B cell (primary cell): ENCODE measurements around the gene PLXDC1. TPM values are rescaled to one million over a fixed set of nuclear protein-coding genes. Genes with fewer than 3 reads are reported as not detected.
"Not testable (repeated sequence)": the region's sequence is repeated elsewhere in the genome, so short reads cannot be mapped to it uniquely, and the experiment has no call there.

Experiments
- ATAC-seq: fragments of 200-7000 bp; cut with Tn5 transposase; one replicate; pipeline ENCODE4 v1.10.0; 2021; ENCODE audit warnings: low read depth, mild to moderate bottlenecking, moderate number of reproducible peaks, moderate library complexity
- CTCF ChIA-PET: fragments of 350-600 bp; sonication (Branson Sonifier 250); formaldehyde crosslinking; loops from one replicate; lab custom pipeline; 2021; ENCODE audit warnings: antibody characterized with exemption, inconsistent platforms; lab: Charles Lee
- POLR2A ChIA-PET: fragments of 350-600 bp; sonication (Branson Sonifier 250); formaldehyde crosslinking; loops from one replicate; lab custom pipeline; 2021; ENCODE audit warnings: antibody characterized with exemption; lab: Charles Lee
- DNase-seq: peaks from one replicate; pipeline ENCODE4 v3.0.0; 2013
- H2AFZ ChIP-seq: 2 replicates; pipeline ENCODE4 v1.6.1; 2012; ENCODE audit warnings: mild to moderate bottlenecking, low read depth, low read length; ENCODE audit not compliant: insufficient read depth, poor library complexity, severe bottlenecking
- H3K27ac ChIP-seq, 2 donors: 1 replicate in 1 of 2; 2 replicates in 1 of 2; pipeline ENCODE4 v1.5.1; 2012 to 2013; ENCODE audit warnings: low read length in 2 of 2, mild to moderate bottlenecking in 2 of 2, moderate library complexity in 1 of 2
- H3K27me3 ChIP-seq, 4 experiments: fragments of 200-600 bp in 1 of 4; sonication (generic) in 1 of 4; replicated peaks in 1 of 4; 1 replicate in 2 of 4; 2 replicates in 2 of 4; pipeline versions ENCODE4 v1.6.1 to v1.7.0; 2013 to 2016; ENCODE audit warnings: low read length in 3 of 4, mild to moderate bottlenecking in 2 of 4, mixed read lengths in 1 of 4, moderate library complexity in 1 of 4; ENCODE audit not compliant: insufficient read depth in 4 of 4, control insufficient read depth in 3 of 4; ENCODE audit errors: control extremely low read depth in 1 of 4
- H3K36me3 ChIP-seq, 2 experiments: replicated peaks in 1 of 2; 1 replicate in 1 of 2; 2 replicates in 1 of 2; pipeline versions ENCODE4 v1.6.1 to v1.7.1; 2013; ENCODE audit warnings: low read length in 1 of 2; ENCODE audit not compliant: insufficient read depth in 2 of 2, control insufficient read depth in 1 of 2; ENCODE audit errors: control extremely low read depth in 1 of 2, extremely low read depth in 1 of 2
- H3K4me1 ChIP-seq, 2 donors: fragments of 200-600 bp in 1 of 2; sonication (generic) in 1 of 2; 1 replicate in 1 of 2; 2 replicates in 1 of 2; pipeline versions ENCODE4 v1.5.1 to v1.6.1; 2013 to 2017; ENCODE audit warnings: low read length in 2 of 2; ENCODE audit not compliant: control insufficient read depth in 2 of 2, insufficient read depth in 2 of 2
- H3K4me2 ChIP-seq: replicated peaks from 2 replicates; pipeline ENCODE3; 2012; ENCODE audit warnings: mild to moderate bottlenecking, low read depth, low read length; ENCODE audit not compliant: poor library complexity, severe bottlenecking
- H3K4me3 ChIP-seq, 5 experiments: fragments of 200-600 bp in 1 of 5; sonication (generic) in 1 of 5; 1 replicate in 3 of 5; 2 replicates in 2 of 5; pipeline versions ENCODE4 v1.5.1 to v1.7.0; 2011 to 2016; ENCODE audit warnings: low read length in 4 of 5, mild to moderate bottlenecking in 4 of 5, low read depth in 2 of 5, control low read depth in 1 of 5, moderate library complexity in 1 of 5; ENCODE audit not compliant: insufficient read depth in 1 of 5; ENCODE audit errors: control extremely low read depth in 1 of 5, extremely low read depth in 1 of 5
- H3K79me2 ChIP-seq: fragments of 200-600 bp; sonication (generic); one replicate; pipeline ENCODE4 v1.6.0; 2016; ENCODE audit warnings: low read length; ENCODE audit not compliant: control insufficient read depth, insufficient read depth
- H3K9ac ChIP-seq: fragments of 200-600 bp; sonication (generic); 2 replicates; pipeline ENCODE4 v1.6.1; 2017; ENCODE audit warnings: mild to moderate bottlenecking, low read length, moderate library complexity
- H3K9me3 ChIP-seq, 3 donors: one replicate each; pipeline versions ENCODE4 v1.6.1 to v1.7.1; 2013; ENCODE audit warnings: low read length in 2 of 3; ENCODE audit not compliant: control insufficient read depth in 2 of 3, insufficient read depth in 1 of 3; ENCODE audit errors: control extremely low read depth in 1 of 3
- H4K20me1 ChIP-seq: 2 replicates; pipeline ENCODE4 v1.6.0; 2012; ENCODE audit warnings: mild to moderate bottlenecking, low read length; ENCODE audit not compliant: insufficient read depth, control insufficient read depth, poor library complexity, severe bottlenecking
- H3K27ac Mint-ChIP-seq: one replicate; pipeline ENCODE4 v1.8.0; 2021; ENCODE audit warnings: mixed read lengths
- H3K27me3 Mint-ChIP-seq: one replicate; pipeline ENCODE4 v1.8.0; 2021; ENCODE audit warnings: mixed read lengths
- H3K4me1 Mint-ChIP-seq: one replicate; pipeline ENCODE4 v1.8.0; 2021; ENCODE audit warnings: mixed read lengths
- H3K4me3 Mint-ChIP-seq: one replicate; pipeline ENCODE4 v1.8.0; 2021; ENCODE audit warnings: mixed read lengths
- H3K9me3 Mint-ChIP-seq: one replicate; pipeline ENCODE4 v1.8.0; 2022; ENCODE audit warnings: mixed read lengths; ENCODE audit not compliant: insufficient read depth
- CTCF ChIP-seq: fragments of 200-600 bp; IDR thresholded peaks from one replicate; pipeline ENCODE4 v1.8.0; 2022; ENCODE audit warnings: antibody characterized with exemption, mild to moderate bottlenecking
- EZH2 ChIP-seq: IDR thresholded peaks from 2 replicates; pipeline ENCODE4 v1.6.1; 2012; ENCODE audit warnings: borderline replicate concordance, low read depth, mild to moderate bottlenecking, moderate library complexity, low read length; ENCODE audit not compliant: insufficient read depth, poor library complexity, severe bottlenecking
- WGBS: methylation state at CpG from one replicate; pipeline ENCODE4 v1.1.5; 2013; ENCODE audit warnings: missing lambda C conversion rate; ENCODE audit not compliant: insufficient coverage; 5-methylcytosine and 5-hydroxymethylcytosine counted together
- intact Hi-C: fragments of 100-400 bp; cut with micrococcal nuclease; formaldehyde crosslinking; loops from one replicate; pipeline ENCODE4 v1.10.0; 2022
- polyA plus RNA-seq: library from polyadenylated mRNA; depleted of rRNA; stranded (reverse); fragments of >200 nt; gene quantifications from 2 replicates; pipeline ENCODE4 v1.2.3, GENCODE V29; 2012
- total RNA-seq, 2 donors: library from RNA; stranded (reverse); fragments of 120-200 nt in 1 of 2; gene quantifications; 1 replicate in 1 of 2; 2 replicates in 1 of 2; pipeline versions ENCODE4 v1.2.3 to v1.2.4, GENCODE V29; 2013 to 2022

The PLXDC1 gene
- total and polyA plus RNA-seq, 2 donors (not counting 1 experiment from before 2014, with no cell fraction given): 0.69 TPM; not detected in 1

DNA sequence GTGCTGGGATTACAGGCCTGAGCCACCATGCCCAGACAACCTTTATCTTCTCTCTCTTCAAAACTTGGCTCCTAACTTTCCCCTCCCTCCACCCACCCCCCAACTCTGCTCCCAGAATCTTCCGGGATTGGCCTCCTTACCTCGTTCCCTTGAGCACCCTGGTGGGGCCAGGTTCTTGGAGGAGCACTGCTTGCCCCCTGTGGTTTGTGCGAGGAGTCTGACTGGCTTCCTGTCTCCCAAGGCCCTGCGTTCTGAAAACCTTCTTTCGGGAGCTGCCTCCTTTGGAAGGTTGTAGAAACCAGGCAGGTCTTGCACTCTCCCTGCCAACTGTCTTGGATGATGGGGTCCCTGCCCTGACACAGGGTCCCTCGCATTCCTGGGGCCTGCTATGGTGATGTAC is 19.8 kb downstream of the PLXDC1 start:
- H4K20me1 ChIP-seq: no peaks in the 10 kb centered on the region
- CTCF ChIA-PET: no interaction called here
- no peaks in the 10 kb centered on the region for H3K4me1 ChIP-seq
- Mint-ChIP-seq H3K27ac (no peak overlapping the region), H3K4me3 (no peak overlapping the region), H3K27me3 (no peaks in the 10 kb centered on the region), H3K4me1 (no peaks in the 10 kb centered on the region), H3K9me3 (no peaks in the 10 kb centered on the region)
- 92% methylated on average over 6 of the region's 6 CpGs for WGBS
- H2AFZ ChIP-seq: no peak overlapping the region
- H3K9me3 ChIP-seq: no peaks in the 10 kb centered on the region
- TF ChIP-seq CTCF: no peak
- TF ChIP-seq EZH2: no peak
- POLR2A ChIA-PET: no interaction called here
- ATAC-seq (no peak), DNase-seq (no peak)
- intact Hi-C loops: no loop called here
- H3K9ac ChIP-seq: no peak overlapping the region
- no peak overlapping the region for H3K4me2 ChIP-seq
- no peak overlapping the region for H3K4me3 ChIP-seq
- H3K27ac ChIP-seq: no peak overlapping the region
- no peaks in the 10 kb centered on the region for H3K27me3 ChIP-seq
- H3K36me3 ChIP-seq: no peaks in the 10 kb centered on the region
- no peaks in the 10 kb centered on the region for H3K79me2 ChIP-seq

GRCh38 chr17:39130205-39130604 is 21.2 kb downstream of the PLXDC1 start:
- no peak for DNase-seq
- no peaks in the 10 kb centered on the region for H3K36me3 ChIP-seq
- Mint-ChIP-seq H3K27me3 (no peaks in the 10 kb centered on the region), H3K4me3 (no peak overlapping the region), H3K27ac (no peak overlapping the region), H3K9me3 (no peaks in the 10 kb centered on the region), H3K4me1 (no peaks in the 10 kb centered on the region)
- no peaks in the 10 kb centered on the region for H3K4me1 ChIP-seq
- no peak overlapping the region for H2AFZ ChIP-seq
- intact Hi-C loops: no loop called here
- H3K4me3 ChIP-seq: no peak overlapping the region
- ChIA-PET POLR2A (no interaction called here), CTCF (no interaction called here)
- ATAC-seq: no peak
- H4K20me1 ChIP-seq: no peaks in the 10 kb centered on the region
- no peak overlapping the region for H3K27ac ChIP-seq
- no peak overlapping the region for H3K4me2 ChIP-seq
- no peak for TF ChIP-seq EZH2
- TF ChIP-seq CTCF: no peak
- H3K9ac ChIP-seq: no peak overlapping the region
- 100% methylated on average over 1 of the region's 3 CpGs for WGBS
- no peaks in the 10 kb centered on the region for H3K9me3 ChIP-seq
- H3K79me2 ChIP-seq: no peaks in the 10 kb centered on the region
- H3K27me3 ChIP-seq: no peaks in the 10 kb centered on the region

DNA sequence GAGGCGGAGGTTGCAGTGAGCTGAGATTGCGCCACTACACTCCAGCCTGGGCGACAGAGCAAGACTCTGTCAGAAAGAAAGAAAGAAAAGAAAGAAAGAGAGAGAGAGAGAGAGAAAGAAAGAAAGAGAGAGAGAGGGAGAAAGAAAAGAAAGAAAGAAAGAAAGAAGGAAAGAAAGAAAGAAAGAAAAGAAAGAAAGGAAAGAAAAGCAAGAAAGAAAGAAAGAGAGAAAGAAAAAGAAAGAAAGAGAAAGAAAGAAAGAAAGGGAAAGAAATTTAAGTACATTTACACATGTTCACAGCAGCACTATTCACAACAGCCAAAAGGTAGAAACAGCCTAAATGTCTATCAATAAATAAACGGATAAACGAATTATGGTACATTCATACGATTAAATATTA is 21.9 kb downstream of the PLXDC1 start:
- POLR2A ChIA-PET, H3K27ac ChIP-seq, H3K4me1 ChIP-seq, H3K9me3 ChIP-seq, H3K4me2 ChIP-seq, H3K27me3 ChIP-seq, CTCF ChIA-PET, H3K4me3 Mint-ChIP-seq, H3K4me1 Mint-ChIP-seq, H3K9me3 Mint-ChIP-seq, intact Hi-C loops, H3K4me3 ChIP-seq, H3K36me3 ChIP-seq, DNase-seq, H4K20me1 ChIP-seq, H3K9ac ChIP-seq, H3K79me2 ChIP-seq, ATAC-seq, H3K27me3 Mint-ChIP-seq, H2AFZ ChIP-seq, H3K27ac Mint-ChIP-seq: not testable (repeated sequence)
- no CpG with 5 or more reads among the region's 6 CpGs for WGBS
